Right cardiac atrium (tissue), 5 donors: Measurements from ENCODE around the gene MLLT10. TPM values are rescaled to one million over a fixed set of nuclear protein-coding genes. Genes with fewer than 3 reads are reported as not detected.
A peak's percentile ranks its signal among the peaks of the same experiment; 100 is the strongest.
"Not testable (repeated sequence)": the region's sequence is repeated elsewhere in the genome, so short reads cannot be mapped to it uniquely, and the experiment has no call there.

Source experiments
- ATAC-seq, 2 donors: fragments of 200-7000 bp; cut with Tn5 transposase; one replicate each; pipeline versions ENCODE4 v1.8.0 to v1.9.1; 2020; ENCODE audit warnings: moderate library complexity in 2 of 2, mild to moderate bottlenecking in 1 of 2
- DNase-seq, 3 donors: peaks; one replicate each; pipeline ENCODE4 v3.0.0-alpha.2; 2020
- H3K27ac ChIP-seq: one replicate; pipeline ENCODE4 v1.5.1; 2013; ENCODE audit warnings: mild to moderate bottlenecking, low read length, control low read depth, moderate library complexity
- H3K27me3 ChIP-seq: one replicate; pipeline ENCODE4 v1.6.1; 2013; ENCODE audit not compliant: control insufficient read depth, insufficient read depth
- H3K4me1 ChIP-seq: one replicate; pipeline ENCODE4 v1.6.1; 2013; ENCODE audit warnings: low read length; ENCODE audit not compliant: control insufficient read depth, insufficient read depth
- H3K4me3 ChIP-seq: one replicate; pipeline ENCODE4 v1.5.1; 2013; ENCODE audit warnings: low read length, control low read depth
- H3K9me3 ChIP-seq: one replicate; pipeline ENCODE4 v1.6.1; 2013; ENCODE audit warnings: low read length; ENCODE audit not compliant: control insufficient read depth
- WGBS: extraction: QIAGEN DNeasy Blood & Tissue Kit; methylation state at CpG from one replicate; pipeline ENCODE4 v1.1.7; 2013; 5-methylcytosine and 5-hydroxymethylcytosine counted together
- intact Hi-C, 4 donors: fragments of 100-400 bp; cut with DNase I; formaldehyde crosslinking; loops; one replicate each; pipeline versions ENCODE4 v1.11.0 to v1.14.0; 2022 to 2023
- polyA plus RNA-seq: library from polyadenylated mRNA; stranded (reverse); fragments of 200-250 nt; gene quantifications from one replicate; pipeline ENCODE4 v1.2.3, GENCODE V29; 2013
- total RNA-seq, 4 donors: library from RNA; stranded (reverse); fragmentation: NEBNext Ultra II Directional; extraction: Animal tissue kit (Norgen Biotek cat#: 25700); gene quantifications; one replicate each; pipeline ENCODE4 v1.2.1, GENCODE V29; 2021
- donor health status: healthy with polysubstance abuse.
- donor health status: DM: no; HTN: yes; CAD: no.
- donor health status: DM: no; HTN: no; CAD: no.
- donor health status: DM: no; HTN: yes; CAD: no; lungs with severe emphysema.
- donor health status: DM: yes; HTN: yes; CAD: no.

MLLT10 gene
- total and polyA plus RNA-seq, 5 donors: 14.1 to 36.1 (median 28.5) TPM

- ATAC-seq, H3K9me3 ChIP-seq, H3K4me3 ChIP-seq, H3K27ac ChIP-seq, H3K4me1 ChIP-seq, H3K27me3 ChIP-seq, DNase-seq, intact Hi-C loops: not testable (repeated sequence)
- 99% methylated on average over 7 of the region's 7 CpGs for WGBS
Measured at GRCh38 chr10:21558984-21559383, 25.0 kb downstream of the MLLT10 start.

GRCh38 chr10:21570761-21571521 is 36.9 kb downstream of the MLLT10 start:
- no peak overlapping the region for H3K27ac ChIP-seq
- H3K4me3 ChIP-seq: no peak overlapping the region
- DNase-seq (no peak), ATAC-seq (no peak)
- peaks cover 4% of the 10 kb centered on the region for H3K4me1 ChIP-seq
- no peaks in the 10 kb centered on the region for H3K27me3 ChIP-seq
- no peaks in the 10 kb centered on the region for H3K9me3 ChIP-seq
- intact Hi-C loops: no loop called here
- WGBS: 79% methylated on average over 3 of the region's 3 CpGs

- Histone ChIP-seq H3K4me1 (peaks cover 4% of the 10 kb centered on the region), H3K9me3 (no peaks in the 10 kb centered on the region), H3K27me3 (no peaks in the 10 kb centered on the region), H3K4me3 (no peak overlapping the region), H3K27ac (no peak overlapping the region)
- peak in 2 of 3 donors; percentile 56 to 67 for DNase-seq
- 44% methylated on average over 3 of the region's 3 CpGs for WGBS
- intact Hi-C loops: no loop called here
- peak; percentile 80 for ATAC-seq
Measured at GRCh38 chr10:21572578-21572977, 38.5 kb downstream of the MLLT10 start.

GRCh38 chr10:21574514-21574913 is 40.5 kb downstream of the MLLT10 start:
- intact Hi-C loops, H3K27me3 ChIP-seq, H3K9me3 ChIP-seq, H3K27ac ChIP-seq, ATAC-seq, H3K4me1 ChIP-seq, DNase-seq, H3K4me3 ChIP-seq: not testable (repeated sequence)
- 92% methylated on average over 2 of the region's 2 CpGs for WGBS

- no peak for ATAC-seq
- DNase-seq: no peak
- peaks cover 4% of the 10 kb centered on the region for H3K4me1 ChIP-seq
- H3K4me3 ChIP-seq: no peak overlapping the region
- no peaks in the 10 kb centered on the region for H3K27me3 ChIP-seq
- WGBS: 93% methylated on average over 5 of the region's 5 CpGs
- H3K27ac ChIP-seq: no peak overlapping the region
- no peaks in the 10 kb centered on the region for H3K9me3 ChIP-seq
- intact Hi-C loops: no loop called here
Measured at GRCh38 chr10:21579291-21579690, 45.3 kb downstream of the MLLT10 start.

GRCh38 chr10:21581421-21581834 is 47.4 kb downstream of the MLLT10 start:
- peak; percentile 60 for ATAC-seq
- WGBS: 32% methylated on average over 3 of the region's 3 CpGs
- intact Hi-C loops, H3K4me1 ChIP-seq, H3K4me3 ChIP-seq, DNase-seq, H3K9me3 ChIP-seq, H3K27ac ChIP-seq, H3K27me3 ChIP-seq: not testable (repeated sequence)

- 95% methylated on average over 9 of the region's 9 CpGs for WGBS
- intact Hi-C loops: no loop called here
- ATAC-seq (no peak), DNase-seq (no peak)
- no peaks in the 10 kb centered on the region for H3K27me3 ChIP-seq
- H3K9me3 ChIP-seq: no peaks in the 10 kb centered on the region
- H3K27ac ChIP-seq: no peak overlapping the region
- peaks cover 6% of the 10 kb centered on the region for H3K4me1 ChIP-seq
- H3K4me3 ChIP-seq: no peak overlapping the region
Measured at GRCh38 chr10:21584834-21585530, 51.0 kb downstream of the MLLT10 start.

GRCh38 chr10:21587391-21587790 is 53.4 kb downstream of the MLLT10 start:
- intact Hi-C loops: no loop called here

GRCh38 chr10:21588159-21588558 is 54.1 kb downstream of the MLLT10 start:
- intact Hi-C loops, H3K4me3 ChIP-seq, H3K27me3 ChIP-seq, H3K9me3 ChIP-seq, ATAC-seq, H3K4me1 ChIP-seq, DNase-seq, H3K27ac ChIP-seq: not testable (repeated sequence)
- WGBS: 85% methylated on average over 7 of the region's 7 CpGs

More at GRCh38 chr10:21587391-21587790, 53.4 kb downstream of the MLLT10 start:
- no peak for DNase-seq
- Histone ChIP-seq H3K4me3 (no peak overlapping the region), H3K4me1 (peaks cover 1% of the 10 kb centered on the region), H3K27ac (no peak overlapping the region), H3K9me3 (no peaks in the 10 kb centered on the region), H3K27me3 (no peaks in the 10 kb centered on the region)
- ATAC-seq: no peak

GRCh38 chr10:21593986-21594385 is 60.0 kb downstream of the MLLT10 start:
- Histone ChIP-seq H3K4me3 (no peak overlapping the region), H3K4me1 (no peaks in the 10 kb centered on the region), H3K27me3 (no peaks in the 10 kb centered on the region), H3K27ac (no peak overlapping the region), H3K9me3 (no peaks in the 10 kb centered on the region)
- intact Hi-C loops: no loop called here
- WGBS: 96% methylated on average over 5 of the region's 5 CpGs
- ATAC-seq: no peak
- DNase-seq: no peak

- intact Hi-C loops: no loop called here
- H3K27ac ChIP-seq: no peak overlapping the region
- peaks cover 1% of the 10 kb centered on the region for H3K4me1 ChIP-seq
- no peaks in the 10 kb centered on the region for H3K27me3 ChIP-seq
- no peak overlapping the region for H3K4me3 ChIP-seq
- WGBS: 85% methylated on average over 2 of the region's 2 CpGs
- H3K9me3 ChIP-seq: no peaks in the 10 kb centered on the region
- ATAC-seq: no peak
- DNase-seq: no peak
Measured at GRCh38 chr10:21599582-21599981, 65.5 kb downstream of the MLLT10 start.
